Measurements from ENCODE around the gene TMEM253. TPM values are rescaled to one million over a fixed set of nuclear protein-coding genes. Genes with fewer than 3 reads are reported as not detected.

The TMEM253 gene
- total RNA-seq, 1 donor from 2014 or later, result 1.4 TPM

DNA sequence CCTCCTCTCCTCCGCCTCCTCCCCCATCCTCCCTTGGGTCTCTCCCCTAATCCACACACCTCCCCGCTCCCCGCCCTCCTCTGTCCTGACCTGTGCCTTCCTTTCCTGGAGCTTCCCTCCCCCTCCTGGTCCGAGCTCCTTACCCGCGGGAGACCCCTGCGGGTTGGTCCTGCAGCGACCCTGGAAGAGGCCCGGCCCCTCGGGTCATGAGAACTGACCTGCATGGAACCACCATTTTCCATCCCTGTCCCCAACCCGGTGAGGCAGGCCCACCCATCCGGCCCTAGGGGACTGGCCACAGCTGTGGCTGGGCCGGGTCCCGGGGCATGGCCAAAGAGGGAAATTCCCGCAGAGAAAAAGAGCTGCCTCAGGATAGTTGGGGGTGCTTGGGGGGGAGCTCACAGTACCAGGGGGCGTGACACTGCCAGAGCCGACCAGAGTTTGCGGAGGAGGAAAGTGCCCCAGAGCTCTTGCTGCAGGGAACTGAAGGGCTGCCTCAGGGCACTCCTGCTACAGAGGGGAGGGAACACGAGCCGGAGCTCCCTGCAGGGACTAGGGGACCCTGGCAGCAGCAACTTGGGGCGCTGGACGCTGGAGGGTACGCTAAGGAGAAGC, 30.1 kb upstream of the TMEM253 start:
- H4K20me1 ChIP-seq (ENCODE audit: insufficient read depth, low read length), result peaks cover 38% of the 10 kb centered on the region
- Mint-ChIP-seq H3K4me3 (ENCODE audit: unreplicated experiment) (peak overlapping the region; percentile 94), H3K9me3 (ENCODE audit: unreplicated experiment) (no peaks in the 10 kb centered on the region), H3K36me3 (ENCODE audit: low read depth, unreplicated experiment) (peaks cover 15% of the 10 kb centered on the region), H3K4me1 (ENCODE audit: low read depth, unreplicated experiment) (peaks cover 29% of the 10 kb centered on the region), H3K27me3 (ENCODE audit: low read depth, unreplicated experiment) (no peaks in the 10 kb centered on the region), H3K27ac (ENCODE audit: unreplicated experiment) (peak overlapping the region; percentile 98)
- H3K79me2 ChIP-seq (ENCODE audit: insufficient read depth, low read length), result peaks cover 42% of the 10 kb centered on the region
- H3K9ac ChIP-seq (ENCODE audit: low read length), result peak overlapping the region; percentile 98
- H2AFZ ChIP-seq (ENCODE audit: low read depth, low read length), result peak overlapping the region; percentile 58
- H3K4me1 ChIP-seq (ENCODE audit: insufficient read depth, low read length), result peaks cover 32% of the 10 kb centered on the region
- H3K36me3 ChIP-seq (ENCODE audit: insufficient read depth, low read length), result peaks cover 19% of the 10 kb centered on the region
- peak overlapping the region; percentile 81 for H3K4me3 ChIP-seq (ENCODE audit: insufficient read depth, low read depth, low read length)
- H3K4me2 ChIP-seq (ENCODE audit: low read length), result peak overlapping the region; percentile 99
- no peaks in the 10 kb centered on the region for H3K9me3 ChIP-seq (ENCODE audit: insufficient read depth, low read depth, low read length)
- FAIRE-seq (no peak), DNase-seq (ENCODE audit: low read depth) (peak; percentile 27)
- peak overlapping the region; percentile 97 for H3K27ac ChIP-seq (ENCODE audit: low read depth, low read length)
- H3K27me3 ChIP-seq (ENCODE audit: insufficient read depth, low read length), result no peaks in the 10 kb centered on the region
- TF ChIP-seq EZH2 (IDR thresholded peaks at IDR 0.05; ENCODE audit: insufficient read depth, low read length), result no peak
- TF ChIP-seq, protein P1, sequence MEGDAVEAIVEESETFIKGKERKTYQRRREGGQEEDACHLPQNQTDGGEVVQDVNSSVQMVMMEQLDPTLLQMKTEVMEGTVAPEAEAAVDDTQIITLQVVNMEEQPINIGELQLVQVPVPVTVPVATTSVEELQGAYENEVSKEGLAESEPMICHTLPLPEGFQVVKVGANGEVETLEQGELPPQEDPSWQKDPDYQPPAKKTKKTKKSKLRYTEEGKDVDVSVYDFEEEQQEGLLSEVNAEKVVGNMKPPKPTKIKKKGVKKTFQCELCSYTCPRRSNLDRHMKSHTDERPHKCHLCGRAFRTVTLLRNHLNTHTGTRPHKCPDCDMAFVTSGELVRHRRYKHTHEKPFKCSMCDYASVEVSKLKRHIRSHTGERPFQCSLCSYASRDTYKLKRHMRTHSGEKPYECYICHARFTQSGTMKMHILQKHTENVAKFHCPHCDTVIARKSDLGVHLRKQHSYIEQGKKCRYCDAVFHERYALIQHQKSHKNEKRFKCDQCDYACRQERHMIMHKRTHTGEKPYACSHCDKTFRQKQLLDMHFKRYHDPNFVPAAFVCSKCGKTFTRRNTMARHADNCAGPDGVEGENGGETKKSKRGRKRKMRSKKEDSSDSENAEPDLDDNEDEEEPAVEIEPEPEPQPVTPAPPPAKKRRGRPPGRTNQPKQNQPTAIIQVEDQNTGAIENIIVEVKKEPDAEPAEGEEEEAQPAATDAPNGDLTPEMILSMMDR (IDR thresholded peaks at IDR 0.05; ENCODE audit: insufficient read depth, low read depth, low read length), result no peak

DNA sequence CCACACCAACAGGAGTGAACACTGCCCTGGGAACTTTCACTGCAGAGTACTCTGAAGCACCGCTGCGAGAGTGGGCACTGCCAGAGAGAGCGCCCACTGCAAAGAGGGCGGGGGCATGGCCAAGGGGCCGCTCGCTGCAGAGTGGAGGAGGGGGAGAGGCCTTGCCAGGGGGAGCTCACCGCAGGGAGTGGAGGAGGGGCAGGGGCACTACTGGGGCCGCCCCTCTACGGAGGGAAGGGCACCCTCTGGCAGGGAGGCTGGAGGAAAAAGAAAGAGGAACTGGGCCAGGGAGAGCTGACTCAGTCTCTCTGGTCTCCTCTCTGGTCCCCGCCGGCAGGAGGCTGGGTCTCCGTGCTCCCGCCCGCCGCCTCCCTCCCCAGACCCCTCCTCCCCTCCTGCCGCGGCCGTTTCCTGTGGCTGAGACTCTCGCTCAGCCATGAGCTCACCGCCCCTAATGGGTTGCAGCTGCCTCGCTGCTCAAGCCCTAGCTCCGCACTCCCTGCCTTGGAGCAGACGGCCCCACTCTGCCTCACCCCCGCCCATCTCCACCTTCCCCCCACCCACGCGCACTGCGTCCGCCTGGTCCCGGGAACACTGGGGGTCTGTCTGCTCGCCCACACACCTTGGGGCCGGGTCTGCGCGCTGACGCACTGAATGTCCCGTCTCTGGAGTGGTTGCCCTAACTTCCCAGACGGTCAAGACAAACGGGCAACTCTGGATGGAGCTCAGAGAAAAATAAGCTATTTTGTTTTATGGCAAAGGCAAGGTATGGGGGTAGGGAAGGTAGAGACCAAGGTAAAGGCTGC, 29.4 kb upstream of the TMEM253 start:
- H3K27me3 Mint-ChIP-seq (ENCODE audit: low read depth, unreplicated experiment), result no peaks in the 10 kb centered on the region
- Histone ChIP-seq H3K9me3 (ENCODE audit: insufficient read depth, low read depth, low read length) (no peaks in the 10 kb centered on the region), H3K27me3 (ENCODE audit: insufficient read depth, low read length) (no peaks in the 10 kb centered on the region), H3K4me2 (ENCODE audit: low read length) (peak overlapping the region; percentile 99), H3K4me1 (ENCODE audit: insufficient read depth, low read length) (peaks cover 32% of the 10 kb centered on the region), H3K79me2 (ENCODE audit: insufficient read depth, low read length) (peaks cover 49% of the 10 kb centered on the region), H2AFZ (ENCODE audit: low read depth, low read length) (peak overlapping the region; percentile 58), H3K9ac (ENCODE audit: low read length) (peak overlapping the region; percentile 98), H3K27ac (ENCODE audit: low read depth, low read length) (peak overlapping the region; percentile 97), H3K4me3 (ENCODE audit: insufficient read depth, low read depth, low read length) (peak overlapping the region; percentile 81), H3K36me3 (ENCODE audit: insufficient read depth, low read length) (peaks cover 26% of the 10 kb centered on the region), H4K20me1 (ENCODE audit: insufficient read depth, low read length) (peaks cover 45% of the 10 kb centered on the region)
- peak overlapping the region; percentile 94 for H3K4me3 Mint-ChIP-seq (ENCODE audit: unreplicated experiment)
- peaks cover 21% of the 10 kb centered on the region for H3K36me3 Mint-ChIP-seq (ENCODE audit: low read depth, unreplicated experiment)
- FAIRE-seq (no peak), DNase-seq (ENCODE audit: low read depth) (peak; percentile 94)
- peaks cover 29% of the 10 kb centered on the region for H3K4me1 Mint-ChIP-seq (ENCODE audit: low read depth, unreplicated experiment)
- H3K27ac Mint-ChIP-seq (ENCODE audit: unreplicated experiment), result peak overlapping the region; percentile 98
- TF ChIP-seq, protein P1 (IDR thresholded peaks at IDR 0.05; ENCODE audit: insufficient read depth, low read depth, low read length), result no peak
- no peaks in the 10 kb centered on the region for H3K9me3 Mint-ChIP-seq (ENCODE audit: unreplicated experiment)

All from astrocyte (in vitro differentiated cells and primary cell).